NCI-H1105 treated with DMSO at 0.1 percent for 48 hours (cell line): ENCODE data around the gene CCL8.
"Not testable (repeated sequence)": the region's sequence is repeated elsewhere in the genome, so short reads cannot be mapped to it uniquely, and the experiment has no call there.

ENCODE experiments used
- DNase-seq: peaks from one replicate; lab custom pipeline; 2025; lab: John Stamatoyannopoulos, UW

CCL8 gene

GRCh38 chr17:34314279-34314678, 5.0 kb upstream of the CCL8 start:
- DNase-seq: no peak

GRCh38 chr17:34318474-34318873, 761 bp upstream of the CCL8 start:
- no peak for DNase-seq

GRCh38 chr17:34321964-34322363, 2.7 kb downstream of the CCL8 start:
- DNase-seq: no peak

- DNase-seq: not testable (repeated sequence)
Observed at GRCh38 chr17:34327580-34327979, 8.3 kb downstream of the CCL8 start.

- DNase-seq: no peak
Observed at GRCh38 chr17:34337701-34338100, 18.5 kb downstream of the CCL8 start.

- no peak for DNase-seq
Observed at GRCh38 chr17:34339138-34339770, 20.0 kb downstream of the CCL8 start.

- no peak for DNase-seq
Observed at GRCh38 chr17:34341916-34342315, 22.7 kb downstream of the CCL8 start.

GRCh38 chr17:34347063-34347462, 27.8 kb downstream of the CCL8 start:
- no peak for DNase-seq

GRCh38 chr17:34349751-34350150, 30.5 kb downstream of the CCL8 start:
- no peak for DNase-seq

GRCh38 chr17:34351096-34351495, 31.9 kb downstream of the CCL8 start:
- DNase-seq: no peak

- no peak for DNase-seq
Observed at GRCh38 chr17:34352191-34352590, 33.0 kb downstream of the CCL8 start.

- no peak for DNase-seq
Observed at GRCh38 chr17:34354637-34355036, 35.4 kb downstream of the CCL8 start.

- DNase-seq: no peak
Observed at GRCh38 chr17:34356194-34356593, 37.0 kb downstream of the CCL8 start, which contains the start of gene CCL13. Gene CCL13, plus strand, starts transcription at chr17:34356480. Its CDS starts 47 bp downstream, at chr17:34356527.

- DNase-seq: no peak
Observed at GRCh38 chr17:34357398-34357797, 38.2 kb downstream of the CCL8 start.

GRCh38 chr17:34358631-34359030, 39.4 kb downstream of the CCL8 start:
- no peak for DNase-seq

- no peak for DNase-seq
Observed at GRCh38 chr17:34360601-34361270, 41.5 kb downstream of the CCL8 start.

GRCh38 chr17:34361478-34362061, 42.3 kb downstream of the CCL8 start:
- peak; percentile 94 for DNase-seq

- no peak for DNase-seq
Observed at GRCh38 chr17:34363183-34363661, 44.0 kb downstream of the CCL8 start, which contains the start of gene CCL1. Gene CCL1, minus strand, starts transcription at chr17:34363233. Its CDS starts 72 bp downstream, at chr17:34363161.

GRCh38 chr17:34364751-34365150, 45.5 kb downstream of the CCL8 start:
- no peak for DNase-seq

GRCh38 chr17:34365340-34365739, 46.1 kb downstream of the CCL8 start:
- no peak for DNase-seq

GRCh38 chr17:34366010-34366409, 46.8 kb downstream of the CCL8 start:
- no peak for DNase-seq

- DNase-seq: no peak
Observed at GRCh38 chr17:34366529-34367107, 47.4 kb downstream of the CCL8 start.
